Adrenal gland (tissue), 12 donors: Measurements from ENCODE around the gene FLYWCH1. TPM values are rescaled to one million over a fixed set of nuclear protein-coding genes. Genes with fewer than 3 reads are reported as not detected.

Source experiments
- DNase-seq, 7 donors: peaks; one replicate each; pipeline ENCODE4 v3.0.0-alpha.2; 2019 to 2020
- H3K27ac ChIP-seq, 5 donors: fragments of 200-600 bp; sonication (generic) in 4 of 5; 1 replicate in 3 of 5; 2 replicates in 2 of 5; pipeline versions ENCODE4 v1.5.1 to v1.8.0; 2016 to 2020; ENCODE audit warnings: mild to moderate bottlenecking in 1 of 5
- H3K27me3 ChIP-seq: fragments of 200-600 bp; 2 replicates; pipeline ENCODE4 v1.8.0; 2021
- H3K36me3 ChIP-seq, 2 donors: fragments of 200-600 bp; replicated peaks in 1 of 2; 1 replicate in 1 of 2; 2 replicates in 1 of 2; pipeline versions ENCODE4 v1.5.1 to v1.8.0; 2018 to 2022
- H3K4me1 ChIP-seq, 2 donors: fragments of 200-600 bp; replicated peaks in 1 of 2; 1 replicate in 1 of 2; 2 replicates in 1 of 2; pipeline versions ENCODE4 v1.5.1 to v1.8.0; 2018 to 2021
- H3K4me3 ChIP-seq, 4 donors: fragments of 200-600 bp; sonication (generic) in 3 of 4; one replicate each; pipeline ENCODE4 v1.5.1; 2016 to 2018
- H3K9me3 ChIP-seq, 3 donors: fragments of 200-600 bp; sonication (generic) in 1 of 3; replicated peaks in 1 of 3; 1 replicate in 2 of 3; 2 replicates in 1 of 3; pipeline versions ENCODE4 v1.5.1 to v1.8.0; 2016 to 2021
- CTCF ChIP-seq, 6 experiments: fragments of 450-650 bp in 4 of 6; fragments of 200-600 bp in 2 of 6; sonication (generic) in 1 of 6; IDR thresholded peaks; 1 replicate in 5 of 6; 2 replicates in 1 of 6; pipeline versions ENCODE4 v1.5.1 to v1.8.0; 2016 to 2021; ENCODE audit warnings: antibody characterized with exemption in 6 of 6, mild to moderate bottlenecking in 2 of 6, moderate library complexity in 1 of 6
- POLR2A ChIP-seq, 2 donors: fragments of 450-650 bp; IDR thresholded peaks; one replicate each; pipeline ENCODE4 v1.6.1; 2017; ENCODE audit warnings: antibody characterized with exemption in 2 of 2, mild to moderate bottlenecking in 2 of 2, moderate library complexity in 1 of 2
- WGBS, 4 donors: extraction: QIAGEN DNeasy Blood & Tissue Kit in 2 of 4; methylation state at CpG; one replicate each; pipeline versions ENCODE4 v1.1.5 to v1.1.7; 2013 to 2017; 5-methylcytosine and 5-hydroxymethylcytosine counted together
- intact Hi-C, 2 donors: fragments of 100-400 bp; cut with DNase I; formaldehyde crosslinking; loops; one replicate each; pipeline versions ENCODE4 v1.14.1 to v1.15.0; 2022 to 2023
- polyA plus RNA-seq, 3 donors: library from polyadenylated mRNA; stranded (reverse); fragments of 200-250 nt in 2 of 3; fragments of 350-450 nt in 1 of 3; fragmentation: Illumina TruSeq in 1 of 3; extraction: RNeasy Lipid Tissue Mini Kit (QIAGEN cat#74804) in 1 of 3; gene quantifications; one replicate each; pipeline ENCODE4 v1.2.3, GENCODE V29; 2013 to 2014
- total RNA-seq, 9 donors: library from RNA; depleted of rRNA in 4 of 9; stranded (reverse); fragments of >200 nt in 4 of 9; fragments of 120-200 nt in 1 of 9; fragmentation: NEBNext Ultra II Directional in 1 of 9; extraction: Animal tissue kit (Norgen Biotek cat#: 25700) in 1 of 9; gene quantifications; one replicate each; pipeline versions ENCODE4 v1.1.0 to v1.2.4, GENCODE V29; 2013 to 2023
- donor health status: healthy with polysubstance abuse.
- donor health status: Bipolar disorder and iron deficiency.
- donor health status: DM: yes; HTN: yes; CAD: no.
- donor health status: DM: no; HTN: no; CAD: no.
- donor health status: DM: no; HTN: no; CAD: no.
- donor health status: DM: yes; HTN: yes; CAD: no.

The FLYWCH1 gene
- total and polyA plus RNA-seq, 12 donors, result 3.3 to 89.8 (median 50.4) TPM

- WGBS, 4 donors, result 64 to 76% (median 68%) methylated on average over 6 to 8 of the region's 8 CpGs
- no peak overlapping the region for H3K4me3 ChIP-seq
- H3K4me1 ChIP-seq, result peaks cover 0 to 4% of the 10 kb centered on the region in 2 donors
- no peak overlapping the region for H3K27ac ChIP-seq
- intact Hi-C loops, result loop anchor here in 1 of 2 donors (10.0 kb wide), 1 partner anchor 64 kb away; no protein-coding TSS in a partner anchor
- no peaks in the 10 kb centered on the region for H3K27me3 ChIP-seq
- TF ChIP-seq CTCF (IDR thresholded peaks at IDR 0.05) (no peak), POLR2A (IDR thresholded peaks at IDR 0.05) (no peak)
- H3K9me3 ChIP-seq, result no peaks in the 10 kb centered on the region
- DNase-seq, result no peak
- no peaks in the 10 kb centered on the region for H3K36me3 ChIP-seq
These were observed 76.9 kb downstream of the FLYWCH1 start for GRCh38 chr16:2988590-2989099.

- 71 to 79% (median 73%) methylated on average over 8 to 10 of the region's 10 CpGs for WGBS, 4 donors
- TF ChIP-seq CTCF (IDR thresholded peaks at IDR 0.05), result no peak
- TF ChIP-seq POLR2A (IDR thresholded peaks at IDR 0.05), result no peak
- Histone ChIP-seq H3K4me3 (no peak overlapping the region), H3K9me3 (no peaks in the 10 kb centered on the region), H3K4me1 (no peaks in the 10 kb centered on the region), H3K36me3 (no peaks in the 10 kb centered on the region), H3K27ac (no peak overlapping the region), H3K27me3 (no peaks in the 10 kb centered on the region)
- no peak for DNase-seq
- intact Hi-C loops, result no loop called here
These were observed 79.2 kb downstream of the FLYWCH1 start for GRCh38 chr16:2990891-2991290.

- intact Hi-C loops, result no loop called here
- no peaks in the 10 kb centered on the region for H3K27me3 ChIP-seq
- DNase-seq, result no peak
- no peak overlapping the region for H3K27ac ChIP-seq
- no peak overlapping the region for H3K4me3 ChIP-seq
- H3K4me1 ChIP-seq, result no peaks in the 10 kb centered on the region
- no peaks in the 10 kb centered on the region for H3K9me3 ChIP-seq
- no peaks in the 10 kb centered on the region for H3K36me3 ChIP-seq
- WGBS, 4 donors, result 90 to 92% (median 91%) methylated on average over 8 to 12 of the region's 12 CpGs
- TF ChIP-seq POLR2A (IDR thresholded peaks at IDR 0.05) (no peak), CTCF (IDR thresholded peaks at IDR 0.05) (no peak)
These were observed 80.0 kb downstream of the FLYWCH1 start for GRCh38 chr16:2991566-2992261.

- no peaks in the 10 kb centered on the region for H3K4me1 ChIP-seq
These were observed 80.8 kb downstream of the FLYWCH1 start for GRCh38 chr16:2992383-2993081.

More at GRCh38 chr16:2992383-2993081, 80.8 kb downstream of the FLYWCH1 start:
- H3K36me3 ChIP-seq, result no peaks in the 10 kb centered on the region
- WGBS, 4 donors, result 85 to 92% (median 89%) methylated on average over 9 to 14 of the region's 14 CpGs
- DNase-seq, result no peak
- TF ChIP-seq CTCF (IDR thresholded peaks at IDR 0.05) (no peak), POLR2A (IDR thresholded peaks at IDR 0.05) (no peak)
- H3K27ac ChIP-seq, result no peak overlapping the region
- H3K4me3 ChIP-seq, result no peak overlapping the region
- no peaks in the 10 kb centered on the region for H3K27me3 ChIP-seq
- intact Hi-C loops, result no loop called here
- no peaks in the 10 kb centered on the region for H3K9me3 ChIP-seq
